ENCODE results near the gene TP53RK. TPM values are rescaled to one million over a fixed set of nuclear protein-coding genes. Genes with fewer than 3 reads are reported as not detected.

Gene TP53RK
- polyA plus RNA-seq, 1 experiment, result 14.3 TPM

DNA sequence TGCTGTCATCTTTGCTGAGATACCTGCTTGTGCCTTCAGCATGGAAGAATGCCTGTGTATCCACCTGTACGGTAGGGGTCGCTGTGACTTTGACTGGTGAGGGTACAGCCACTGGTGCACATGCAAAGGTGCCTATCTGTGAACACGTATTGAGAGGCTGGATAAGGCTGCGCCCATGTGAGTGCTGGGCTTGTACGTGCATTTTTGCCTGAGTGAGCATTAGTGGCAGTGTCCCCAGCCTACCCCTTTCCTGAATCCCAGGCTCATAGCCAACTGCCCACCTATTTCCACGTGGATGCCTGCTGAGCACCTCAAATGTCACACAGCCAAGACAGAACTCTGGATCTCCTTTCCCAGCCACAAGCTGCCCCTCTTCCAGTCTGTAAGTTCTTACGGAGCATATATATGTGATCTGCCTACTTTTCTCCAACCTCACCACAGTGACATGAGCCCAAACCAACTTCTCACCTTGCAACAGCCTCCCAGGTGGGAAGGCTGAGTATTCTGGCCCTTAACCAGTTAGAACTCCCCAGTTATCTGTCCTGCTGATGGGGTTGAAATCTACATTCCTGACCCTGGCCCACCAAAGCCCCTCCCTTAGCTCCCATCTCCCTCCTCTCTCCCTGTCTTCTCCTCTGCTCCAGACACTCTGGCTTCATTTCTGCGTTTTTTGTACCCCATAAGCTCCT lies 19.1 kb upstream of the TP53RK start:
- Histone ChIP-seq H3K4me3 (ENCODE audit: low read depth, low read length) (no peak overlapping the region), H3K9me3 (ENCODE audit: control insufficient read depth, insufficient read depth, low read length) (peaks cover 9% of the 10 kb centered on the region), H3K27ac (ENCODE audit: low read depth, low read length) (no peak overlapping the region), H3K27me3 (ENCODE audit: control insufficient read depth, insufficient read depth, low read length) (no peaks in the 10 kb centered on the region)
- ChIA-PET POLR2A (interaction anchor here (1.2 kb wide), 1 partner anchor 19 kb away, joined by 4 read pairs; the partner anchor contains the start of gene TP53RK), CTCF (no interaction called here)
- TF ChIP-seq, protein P1, sequence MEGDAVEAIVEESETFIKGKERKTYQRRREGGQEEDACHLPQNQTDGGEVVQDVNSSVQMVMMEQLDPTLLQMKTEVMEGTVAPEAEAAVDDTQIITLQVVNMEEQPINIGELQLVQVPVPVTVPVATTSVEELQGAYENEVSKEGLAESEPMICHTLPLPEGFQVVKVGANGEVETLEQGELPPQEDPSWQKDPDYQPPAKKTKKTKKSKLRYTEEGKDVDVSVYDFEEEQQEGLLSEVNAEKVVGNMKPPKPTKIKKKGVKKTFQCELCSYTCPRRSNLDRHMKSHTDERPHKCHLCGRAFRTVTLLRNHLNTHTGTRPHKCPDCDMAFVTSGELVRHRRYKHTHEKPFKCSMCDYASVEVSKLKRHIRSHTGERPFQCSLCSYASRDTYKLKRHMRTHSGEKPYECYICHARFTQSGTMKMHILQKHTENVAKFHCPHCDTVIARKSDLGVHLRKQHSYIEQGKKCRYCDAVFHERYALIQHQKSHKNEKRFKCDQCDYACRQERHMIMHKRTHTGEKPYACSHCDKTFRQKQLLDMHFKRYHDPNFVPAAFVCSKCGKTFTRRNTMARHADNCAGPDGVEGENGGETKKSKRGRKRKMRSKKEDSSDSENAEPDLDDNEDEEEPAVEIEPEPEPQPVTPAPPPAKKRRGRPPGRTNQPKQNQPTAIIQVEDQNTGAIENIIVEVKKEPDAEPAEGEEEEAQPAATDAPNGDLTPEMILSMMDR (IDR thresholded peaks at IDR 0.05; ENCODE audit: low read depth, low read length), result peak; percentile 7; the same call in 1 of the 2 replicates
- DNase-seq (ENCODE audit: low read depth, low spot score), result no peak

DNA sequence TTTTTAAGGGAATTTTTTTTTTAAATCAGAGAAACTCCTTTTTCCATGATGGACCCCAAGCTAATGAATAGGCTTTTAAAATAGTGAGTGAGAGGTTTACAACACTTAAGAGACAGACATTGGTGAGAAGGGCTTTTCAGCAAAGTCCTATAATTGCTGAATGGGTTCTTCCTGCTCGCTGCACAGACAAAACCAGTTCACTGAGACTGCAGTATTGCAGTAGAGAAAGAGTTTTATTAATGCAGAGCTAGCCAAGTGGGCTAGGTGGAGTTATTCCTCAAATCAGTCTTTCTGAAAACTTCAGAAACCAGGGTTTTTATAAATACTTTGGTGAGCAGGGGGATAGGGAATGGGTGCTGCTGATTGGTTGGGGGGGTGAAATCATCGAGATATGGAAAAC lies 17.0 kb upstream of the TP53RK start:
- H3K27ac ChIP-seq (ENCODE audit: low read depth, low read length), result no peak overlapping the region
- TF ChIP-seq, protein P1 (IDR thresholded peaks at IDR 0.05; ENCODE audit: low read depth, low read length), result no peak
- peaks cover 9% of the 10 kb centered on the region for H3K9me3 ChIP-seq (ENCODE audit: control insufficient read depth, insufficient read depth, low read length)
- no peak for DNase-seq (ENCODE audit: low read depth, low spot score)
- ChIA-PET CTCF (no interaction called here), POLR2A (no interaction called here)
- H3K27me3 ChIP-seq (ENCODE audit: control insufficient read depth, insufficient read depth, low read length), result no peaks in the 10 kb centered on the region
- no peak overlapping the region for H3K4me3 ChIP-seq (ENCODE audit: low read depth, low read length)

DNA sequence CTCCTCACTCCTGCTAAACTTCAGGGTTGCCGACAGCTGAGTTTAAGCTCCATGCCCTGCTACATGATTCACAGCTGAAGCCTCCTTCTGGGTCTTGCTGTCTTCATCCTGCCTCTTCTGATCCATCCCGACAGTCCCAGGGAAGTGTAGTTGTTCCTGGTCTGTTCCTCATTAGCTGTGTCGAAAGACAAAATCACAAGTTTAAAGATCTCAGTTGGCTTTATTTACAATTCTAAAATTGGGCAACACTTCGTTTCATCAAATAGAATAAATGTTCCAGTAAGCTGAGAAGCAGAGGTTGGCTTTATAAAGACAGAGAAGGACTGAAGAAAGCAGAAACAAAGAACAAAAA lies 16.1 kb upstream of the TP53RK start:
- H3K9me3 ChIP-seq (ENCODE audit: control insufficient read depth, insufficient read depth, low read length), result peaks cover 9% of the 10 kb centered on the region
- ChIA-PET CTCF (no interaction called here), POLR2A (interaction anchor here (0.8 kb wide), 1 partner anchor 10 kb away, joined by 3 read pairs; no protein-coding TSS in a partner anchor)
- TF ChIP-seq, protein P1 (IDR thresholded peaks at IDR 0.05; ENCODE audit: low read depth, low read length), result no peak
- DNase-seq (ENCODE audit: low read depth, low spot score), result no peak
- no peak overlapping the region for H3K4me3 ChIP-seq (ENCODE audit: low read depth, low read length)
- no peaks in the 10 kb centered on the region for H3K27me3 ChIP-seq (ENCODE audit: control insufficient read depth, insufficient read depth, low read length)
- H3K27ac ChIP-seq (ENCODE audit: low read depth, low read length), result peak overlapping the region; percentile 3

DNA sequence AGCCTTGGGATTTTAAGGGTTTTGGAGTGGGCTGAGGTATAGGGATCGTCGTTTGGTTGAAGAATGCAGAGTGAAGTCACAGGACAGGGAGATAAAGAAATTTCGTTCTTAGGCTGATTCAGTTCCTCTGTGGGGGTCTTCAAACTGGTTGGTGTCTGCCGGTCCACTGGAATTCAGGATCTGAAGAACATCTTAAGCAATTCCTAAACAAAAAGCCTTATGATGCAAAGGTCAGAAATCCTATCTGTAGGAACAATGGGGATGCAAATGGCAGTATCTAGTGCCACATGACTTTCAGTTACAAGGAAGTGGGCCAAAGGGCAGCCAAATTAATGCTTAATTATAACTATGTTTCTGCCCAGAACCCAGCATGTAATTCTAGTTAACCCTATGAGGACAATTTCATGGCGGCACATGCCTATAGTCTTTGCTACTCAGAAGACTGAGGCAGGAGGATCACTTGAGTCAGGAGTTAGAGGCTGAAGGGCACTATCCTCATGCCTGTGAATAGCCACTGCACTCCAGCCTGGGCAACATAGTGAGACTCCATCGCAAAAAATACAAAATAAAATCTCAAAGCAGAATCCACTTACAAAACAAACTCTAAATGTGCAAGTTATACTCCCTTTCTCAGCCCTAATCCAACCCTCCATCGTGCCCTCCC lies 15.6 kb upstream of the TP53RK start:
- DNase-seq (ENCODE audit: low read depth, low spot score), result no peak
- TF ChIP-seq, protein P1 (IDR thresholded peaks at IDR 0.05; ENCODE audit: low read depth, low read length), result no peak

DNA sequence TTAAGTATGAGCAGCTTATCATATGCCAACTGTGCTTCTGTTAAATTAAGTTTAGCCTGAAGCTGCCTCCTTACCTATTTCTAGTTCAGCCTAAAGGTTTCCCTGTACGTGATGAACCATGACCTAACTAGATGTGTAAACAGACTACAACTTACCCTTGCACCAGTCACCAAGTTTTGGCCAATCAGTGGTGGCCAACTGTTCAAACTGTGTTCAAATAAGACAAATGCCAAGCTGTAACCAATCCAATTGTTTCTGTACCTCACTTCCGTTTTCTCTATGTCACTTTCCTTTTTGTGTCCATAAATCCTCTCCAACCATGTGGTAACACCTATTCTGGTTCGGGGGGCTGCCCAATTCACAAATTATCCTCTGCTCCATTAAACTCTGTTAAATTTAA lies 14.2 kb upstream of the TP53RK start:
- H3K27me3 ChIP-seq (ENCODE audit: control insufficient read depth, insufficient read depth, low read length), result no peaks in the 10 kb centered on the region
- CTCF ChIA-PET, result interaction anchor here (0.6 to 1.0 kb wide), 3 partner anchors 21 to 28 kb away, joined by 3 to 6 read pairs (median 4); no protein-coding TSS in a partner anchor
- no peak for DNase-seq (ENCODE audit: low read depth, low spot score)
- TF ChIP-seq, protein P1 (IDR thresholded peaks at IDR 0.05; ENCODE audit: low read depth, low read length), result no peak
- no peak overlapping the region for H3K4me3 ChIP-seq (ENCODE audit: low read depth, low read length)
- H3K9me3 ChIP-seq (ENCODE audit: control insufficient read depth, insufficient read depth, low read length), result peaks cover 9% of the 10 kb centered on the region; the same call in 1 of the 2 replicates
- no peak overlapping the region for H3K27ac ChIP-seq (ENCODE audit: low read depth, low read length)
- POLR2A ChIA-PET, result interaction anchor here (0.9 kb wide), 1 partner anchor 14 kb away, joined by 3 read pairs; the partner anchor contains the start of gene TP53RK

More for the DNA sequence above, 15.6 kb upstream of the TP53RK start:
- peaks cover 9% of the 10 kb centered on the region for H3K9me3 ChIP-seq (ENCODE audit: control insufficient read depth, insufficient read depth, low read length)
- no peaks in the 10 kb centered on the region for H3K27me3 ChIP-seq (ENCODE audit: control insufficient read depth, insufficient read depth, low read length)
- H3K27ac ChIP-seq (ENCODE audit: low read depth, low read length), result peak overlapping the region; percentile 3
- H3K4me3 ChIP-seq (ENCODE audit: low read depth, low read length), result no peak overlapping the region
- CTCF ChIA-PET, result interaction anchor here (0.6 kb wide), 1 partner anchor 33 kb away, joined by 4 read pairs; no protein-coding TSS in a partner anchor
- POLR2A ChIA-PET, result interaction anchor here (0.8 kb wide), 1 partner anchor 11 kb away, joined by 3 read pairs; no protein-coding TSS in a partner anchor
